NCI-H748 treated with DMSO at 0.1 percent for 48 hours (cell line): ENCODE measurements around the gene CASKIN2.
"Not testable (repeated sequence)": the region's sequence is repeated elsewhere in the genome, so short reads cannot be mapped to it uniquely, and the experiment has no call there.

Experiments used
- DNase-seq: peaks from one replicate; lab custom pipeline; 2025; lab: John Stamatoyannopoulos, UW

CASKIN2 gene

GRCh38 chr17:75487351-75488070, 27.8 kb downstream of the CASKIN2 start:
- no peak for DNase-seq

DNA sequence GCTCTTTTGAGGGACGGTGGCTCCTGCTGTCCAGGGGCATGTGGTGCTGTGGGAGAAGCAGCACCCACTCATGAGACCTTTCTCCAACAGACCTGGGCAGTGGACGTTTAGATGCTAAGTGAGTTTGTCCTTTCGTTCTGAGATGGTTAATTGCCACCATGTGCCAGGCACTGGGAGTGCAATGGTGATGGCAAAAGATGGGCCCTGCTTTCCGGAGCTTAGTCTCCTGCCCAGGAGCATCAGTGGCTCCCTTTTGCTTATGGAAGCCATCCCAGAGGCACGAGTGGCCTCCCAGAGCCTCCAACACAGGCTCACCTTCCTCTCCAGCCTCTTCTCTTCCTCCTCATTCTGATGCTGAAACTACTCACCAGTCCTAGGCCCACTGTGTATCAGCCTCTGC, 28.4 kb downstream of the CASKIN2 start:
- no peak for DNase-seq

DNA sequence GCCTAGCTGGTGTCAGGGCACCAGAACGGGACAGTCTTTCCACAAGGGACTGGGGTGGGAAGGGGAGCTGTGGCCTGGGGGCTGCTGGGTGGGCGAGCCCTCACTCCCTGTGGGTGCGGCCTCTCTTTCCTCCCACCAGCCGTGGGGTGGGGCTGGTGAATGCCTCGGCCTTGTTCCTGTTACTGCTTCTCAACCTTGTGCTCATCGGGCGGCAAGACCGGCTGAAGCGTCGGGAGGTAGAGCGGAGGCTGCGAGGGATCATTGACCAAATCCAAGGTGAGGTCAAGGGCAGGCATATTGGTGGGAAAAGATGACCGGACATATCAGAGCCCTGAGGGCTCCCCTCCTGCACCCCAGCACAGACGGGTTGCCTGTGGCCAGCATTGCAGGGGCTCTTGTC, 29.2 kb downstream of the CASKIN2 start:
- no peak for DNase-seq

- no peak for DNase-seq
These were observed 29.6 kb downstream of the CASKIN2 start for GRCh38 chr17:75485688-75486087.

DNA sequence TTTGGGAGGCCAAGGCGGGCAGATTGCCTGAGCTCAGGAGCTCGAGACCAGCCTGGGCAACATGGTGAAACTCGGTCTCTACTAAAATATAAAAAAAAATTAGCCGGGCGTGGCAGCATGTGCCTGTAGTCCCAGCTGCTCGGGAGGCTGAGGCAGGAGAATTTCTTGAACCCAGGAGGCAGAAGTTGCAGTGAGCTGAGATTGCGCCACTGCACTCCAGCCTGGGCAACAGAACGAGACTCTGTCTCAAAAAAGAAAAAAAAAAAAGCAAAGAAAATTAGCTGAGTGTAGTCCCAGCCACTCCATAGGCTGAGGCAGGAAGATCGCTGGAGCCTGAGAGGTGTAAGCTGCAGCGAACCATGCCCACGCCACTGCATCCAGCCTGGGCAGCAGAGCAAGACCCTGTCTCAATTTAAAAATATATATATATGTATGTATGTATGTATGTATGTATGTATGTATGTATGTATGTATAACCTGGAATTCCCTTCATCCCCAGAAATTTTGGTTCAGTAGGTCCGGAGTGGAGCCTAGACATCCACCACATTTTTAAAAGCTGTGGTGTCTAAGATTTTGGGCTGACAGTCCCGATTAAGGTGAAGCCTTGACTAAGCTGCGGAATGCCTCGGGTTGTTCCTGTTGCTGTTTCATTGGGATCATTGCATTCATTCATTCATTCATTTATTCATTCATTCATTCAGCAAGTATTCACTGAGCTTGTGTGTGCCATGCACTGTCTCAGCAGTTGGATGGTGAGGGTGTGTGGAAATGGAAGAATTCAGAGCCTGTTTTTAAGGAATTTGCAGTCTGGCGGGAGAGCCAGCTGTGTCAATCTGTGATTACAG, 33.0 kb downstream of the CASKIN2 start:
- DNase-seq: no peak

DNA sequence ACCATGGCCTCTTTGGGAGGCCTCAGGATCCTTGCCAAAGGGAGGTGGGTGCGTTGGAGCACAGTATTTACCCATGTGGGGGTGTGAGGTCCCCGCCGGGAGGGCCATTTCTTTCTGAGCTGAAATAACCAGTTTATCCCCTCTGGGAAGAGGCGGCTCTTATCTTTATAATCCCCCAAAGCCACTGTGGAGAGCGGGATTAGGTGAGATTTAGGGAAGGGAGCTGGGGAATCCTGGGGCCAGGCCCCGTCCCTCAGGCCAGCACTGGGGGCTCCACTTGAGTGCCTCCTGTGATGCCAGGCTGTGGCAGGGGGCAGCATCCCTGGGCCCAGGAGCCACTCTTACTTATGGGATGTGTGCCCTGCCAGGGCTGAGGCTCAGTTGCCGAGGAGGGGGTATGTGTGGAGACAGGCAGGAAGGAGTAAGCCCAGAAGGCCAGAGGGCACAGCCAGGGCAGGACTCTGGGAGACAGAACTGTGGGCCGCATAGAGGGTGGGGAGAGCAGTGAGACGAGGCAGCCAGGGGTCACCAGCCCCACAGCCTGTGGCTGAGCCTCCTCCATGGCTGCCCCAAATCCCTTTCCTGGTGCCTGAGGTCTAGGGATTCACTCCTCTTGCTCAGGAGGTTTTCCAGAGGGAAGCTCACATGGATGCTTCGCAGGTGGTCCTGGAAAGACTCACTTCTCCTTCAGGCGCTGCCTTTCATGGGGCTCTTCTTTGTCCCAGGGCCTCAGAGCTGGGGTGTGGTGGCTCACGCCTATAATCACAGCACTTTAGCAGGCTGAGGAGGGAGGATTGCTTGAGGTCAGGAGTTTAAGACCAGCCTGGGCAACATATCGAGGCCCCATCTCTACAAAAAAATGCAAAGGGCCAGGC, 33.9 kb downstream of the CASKIN2 start:
- DNase-seq: no peak

DNA sequence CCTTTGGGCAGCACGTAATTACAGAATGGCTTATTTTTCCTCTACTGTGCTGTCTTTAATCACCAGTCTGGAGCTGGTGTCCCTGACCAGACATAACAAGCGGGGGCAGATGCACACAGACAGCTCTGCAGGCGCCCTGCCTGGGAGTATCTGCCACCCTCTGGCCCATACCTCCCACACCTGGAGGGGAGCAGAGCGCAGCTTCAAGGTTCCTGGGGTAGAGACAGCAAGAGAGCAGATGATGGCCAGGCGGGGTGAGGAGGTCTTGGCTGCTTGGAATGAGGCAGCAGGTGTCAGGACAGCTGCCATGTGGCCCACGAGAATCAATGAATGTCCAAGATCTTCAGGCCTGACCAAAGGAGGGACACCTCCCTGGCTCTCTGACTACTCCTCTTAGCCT, 35.1 kb downstream of the CASKIN2 start:
- DNase-seq: no peak

DNA sequence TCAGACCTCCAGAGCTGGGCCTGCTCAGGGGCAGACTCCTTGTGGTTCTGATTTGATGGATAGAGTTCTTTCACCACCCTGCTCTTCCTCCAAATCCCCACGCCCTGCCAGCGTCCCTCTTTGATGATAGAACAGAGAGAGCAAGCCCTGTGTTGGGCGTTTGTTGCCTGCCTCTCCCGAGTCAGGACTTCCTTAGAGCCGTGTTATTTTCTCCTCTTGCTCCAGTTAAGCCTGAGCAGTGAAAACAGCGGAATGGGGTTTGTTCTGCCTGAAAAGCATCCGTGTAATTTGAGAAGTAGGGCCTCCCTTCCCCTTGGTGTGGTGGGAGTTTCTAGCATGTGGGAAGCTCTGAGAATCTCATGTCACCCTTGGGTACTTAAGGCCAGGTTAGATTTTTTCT, 36.8 kb downstream of the CASKIN2 start:
- DNase-seq: no peak

DNA sequence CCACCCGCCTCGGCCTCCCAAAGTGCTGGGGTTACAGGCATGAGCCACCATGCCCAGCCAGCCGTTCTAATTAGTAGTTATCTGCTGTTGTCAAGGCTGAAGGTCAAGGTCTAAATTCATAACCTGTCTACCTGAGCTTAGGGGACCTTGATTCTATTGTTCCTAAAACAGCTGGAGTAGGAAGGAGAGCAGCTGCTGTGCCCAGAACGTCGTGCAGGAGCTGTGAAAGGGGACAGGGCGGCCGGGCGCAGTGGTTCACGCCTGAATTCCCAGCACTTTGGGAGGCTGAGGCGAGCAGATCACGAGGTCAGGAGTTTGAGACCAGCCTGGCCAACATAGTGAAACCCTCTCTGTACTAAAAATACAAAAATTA, 37.9 kb downstream of the CASKIN2 start:
- not testable (repeated sequence) for DNase-seq

GRCh38 chr17:75476752-75477489, 38.4 kb downstream of the CASKIN2 start:
- DNase-seq: no peak

DNA sequence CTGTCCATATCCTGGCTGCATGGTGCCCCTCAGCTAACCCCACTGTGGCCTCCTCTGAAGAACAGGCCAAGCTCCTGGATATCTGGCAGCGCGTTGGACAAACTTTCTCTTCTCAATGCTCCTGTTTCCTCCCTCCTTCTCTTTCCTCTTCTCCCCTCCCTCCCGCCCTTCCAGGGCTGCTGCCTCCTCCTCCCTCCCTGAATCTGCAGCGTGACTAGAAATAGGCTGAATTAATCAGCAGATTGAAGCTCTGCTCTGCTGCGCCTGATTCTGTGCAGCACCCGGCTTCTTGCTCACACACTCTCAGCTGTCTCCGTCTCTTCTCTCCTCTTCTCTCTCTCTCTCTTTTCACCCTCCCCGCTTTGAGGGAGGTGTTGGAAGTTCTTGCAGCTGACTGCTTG, 39.1 kb downstream of the CASKIN2 start:
- DNase-seq: no peak

- no peak for DNase-seq
These were observed 39.5 kb downstream of the CASKIN2 start for GRCh38 chr17:75475851-75476250.

DNA sequence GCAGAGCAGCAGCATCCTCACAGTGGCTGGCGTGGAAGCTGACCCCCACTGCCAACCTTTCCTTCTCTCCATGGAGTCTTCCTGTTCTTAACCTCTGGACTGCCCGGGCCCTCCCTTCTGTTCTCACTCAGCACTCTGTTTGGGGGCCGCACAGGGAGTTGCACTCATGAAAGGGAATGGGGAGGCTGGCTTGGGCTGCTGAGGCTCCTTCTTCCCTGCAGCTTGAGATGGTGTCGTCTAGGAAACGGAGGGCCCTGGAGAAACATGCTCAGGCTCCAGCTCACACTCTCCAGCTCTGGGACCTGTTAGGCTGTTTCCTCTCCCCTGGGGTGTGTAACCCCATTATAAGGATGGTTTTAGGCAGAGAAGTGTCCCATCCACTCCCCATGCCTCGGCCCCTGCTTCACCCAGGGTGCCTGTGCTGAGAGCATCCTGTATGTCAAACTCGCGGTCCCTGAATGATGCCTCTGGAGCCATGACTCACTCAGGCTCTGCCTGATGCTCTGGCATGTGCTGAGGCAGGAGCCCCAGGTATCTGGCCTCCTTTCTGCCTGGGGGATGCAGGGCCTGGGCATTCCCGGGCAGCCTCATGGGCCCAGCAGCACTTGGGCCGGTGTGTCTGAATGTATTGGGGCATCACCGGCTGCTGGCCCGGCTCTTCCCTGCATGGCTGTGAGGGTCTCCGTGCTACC, 40.0 kb downstream of the CASKIN2 start:
- DNase-seq: no peak

DNA sequence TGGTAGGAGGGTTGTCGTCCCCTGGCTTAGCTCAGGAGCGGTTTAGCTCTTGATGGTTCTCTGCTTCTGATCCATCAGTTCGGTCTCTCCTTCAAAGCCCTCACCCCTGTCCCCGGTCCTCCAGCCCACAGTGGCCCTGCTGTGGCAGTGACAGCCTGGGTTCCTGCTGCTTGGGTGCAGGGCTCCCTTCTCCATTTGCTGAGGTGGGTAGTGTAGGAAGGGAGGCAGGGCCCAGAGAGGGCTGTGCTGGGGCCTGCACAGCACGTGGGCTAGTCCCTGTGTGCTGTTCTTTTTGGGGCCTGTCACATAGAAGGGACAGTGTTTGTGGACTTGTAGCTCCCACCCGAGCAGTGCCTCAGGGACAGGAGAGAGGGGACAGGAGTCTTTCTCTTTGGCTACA, 40.6 kb downstream of the CASKIN2 start:
- DNase-seq: no peak

DNA sequence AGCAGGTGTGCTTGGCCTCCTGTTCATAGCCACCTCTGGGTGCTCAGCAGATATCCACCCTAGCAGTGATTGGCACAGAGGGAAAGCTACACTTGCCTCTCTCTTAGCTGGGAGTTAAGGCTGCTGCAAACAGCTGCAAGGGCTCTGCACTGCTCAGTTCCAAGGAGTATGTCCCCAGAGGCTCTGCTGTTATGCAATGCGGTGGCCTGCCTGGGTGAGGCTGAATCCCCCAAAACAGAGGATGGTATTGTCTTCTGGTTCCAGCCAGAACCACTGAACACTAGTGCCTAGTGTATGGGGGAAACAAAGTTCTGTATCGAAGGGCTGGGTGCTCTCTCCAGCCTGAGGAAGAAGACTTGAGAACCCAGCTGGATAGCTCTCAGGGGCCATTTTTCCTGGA, 42.1 kb downstream of the CASKIN2 start:
- DNase-seq: no peak

- no peak for DNase-seq
These were observed 43.2 kb downstream of the CASKIN2 start for GRCh38 chr17:75472119-75472518.

DNA sequence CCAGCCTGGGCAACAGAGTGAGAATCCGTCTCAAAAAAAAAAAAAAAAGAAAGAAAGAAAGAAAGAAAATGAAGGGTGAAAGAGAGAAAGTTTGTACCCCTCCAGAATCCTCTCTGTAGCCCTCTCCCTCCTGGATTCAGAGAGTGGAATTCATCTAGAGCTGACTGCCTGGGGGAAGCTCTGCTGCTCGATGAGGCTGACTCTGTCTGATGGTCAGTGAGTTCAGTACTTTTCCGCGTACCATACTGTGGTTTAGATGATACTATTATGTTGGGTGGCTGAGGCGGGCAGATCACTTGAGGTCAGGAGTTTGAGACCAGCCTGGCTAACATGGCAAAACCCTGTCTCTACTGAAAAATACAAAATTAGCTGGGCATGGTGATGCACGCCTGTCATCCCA, 44.1 kb downstream of the CASKIN2 start:
- no peak for DNase-seq

DNA sequence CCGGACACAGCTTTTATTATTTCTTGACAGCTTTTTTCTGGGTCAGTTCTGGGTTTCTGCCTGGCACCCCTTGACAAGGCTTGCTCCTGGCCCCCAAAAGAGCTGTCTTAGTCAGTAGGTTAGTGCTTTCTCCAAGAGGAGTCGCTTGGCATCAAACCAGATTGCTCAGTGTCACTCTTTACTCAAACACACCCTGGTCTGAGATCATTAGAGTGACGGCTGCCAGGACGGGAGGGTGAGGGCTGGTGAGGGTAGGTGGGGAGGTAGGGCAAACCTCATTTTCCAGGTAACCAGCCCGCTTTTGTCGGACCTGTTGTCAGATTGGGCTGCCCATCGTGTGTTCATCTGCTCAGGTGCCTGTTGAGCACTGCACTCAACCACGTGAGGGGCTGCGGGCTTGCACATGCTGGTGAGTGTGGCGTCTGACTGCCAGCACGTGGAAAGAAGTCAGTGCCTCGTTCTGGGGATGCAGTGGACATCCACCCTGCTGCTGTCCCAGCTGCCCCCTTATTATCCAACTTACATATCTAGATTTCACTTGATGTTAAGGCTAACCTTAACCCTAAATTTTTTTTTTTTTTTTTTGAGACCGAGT, 46.5 kb downstream of the CASKIN2 start:
- DNase-seq: no peak

DNA sequence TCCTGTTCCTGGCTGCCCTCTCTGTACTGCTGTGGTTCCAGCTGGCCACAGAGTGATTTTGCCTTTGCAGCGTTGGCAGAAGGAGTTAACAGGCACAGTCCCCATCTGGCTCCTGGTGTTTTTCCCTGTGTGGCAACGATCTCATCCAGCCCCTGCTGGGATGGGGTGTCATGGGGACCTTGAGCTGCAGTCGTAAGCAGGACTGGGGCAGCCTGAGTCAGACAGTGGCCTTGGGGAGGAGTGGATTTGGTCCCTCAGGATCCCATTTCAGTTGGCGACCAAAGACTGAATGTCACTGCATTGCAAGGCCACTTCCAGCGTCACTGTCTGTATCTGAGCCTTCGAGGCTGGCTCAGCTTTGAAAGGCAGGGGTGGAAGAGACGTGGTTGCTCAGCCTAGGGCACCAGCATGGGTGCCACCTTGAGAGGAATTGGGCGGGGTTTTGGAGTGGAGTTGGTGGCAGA, 47.0 kb downstream of the CASKIN2 start:
- DNase-seq: no peak

GRCh38 chr17:75465039-75465438, 50.3 kb downstream of the CASKIN2 start:
- no peak for DNase-seq

DNA sequence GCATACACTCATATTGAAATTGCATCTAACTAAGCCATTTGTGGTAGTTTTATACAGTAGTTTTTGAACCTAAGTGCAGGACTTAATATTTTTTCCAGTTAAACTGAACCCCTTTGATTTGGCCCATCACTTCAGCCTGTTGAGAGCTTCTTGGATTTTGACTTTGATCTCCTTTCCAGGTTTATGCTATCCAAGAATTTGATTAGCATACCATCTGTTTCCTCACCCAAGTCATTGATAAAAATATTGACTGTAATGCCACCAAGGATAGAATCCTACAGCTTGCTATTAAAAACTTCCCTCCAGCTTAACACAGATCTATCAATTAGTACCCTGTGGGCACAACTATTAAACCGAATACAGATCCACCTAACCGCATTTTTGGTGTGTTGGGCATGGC, 51.7 kb downstream of the CASKIN2 start:
- DNase-seq: no peak
